GM21723 (cell line): ENCODE measurements around the gene KCTD6.

Source experiments
- ATAC-seq: cut with Tn5 transposase; IDR thresholded peaks from one replicate; pipeline ENCODE4 v1.9.1; 2021; ENCODE audit warnings: mild to moderate bottlenecking, moderate library complexity; ENCODE audit not compliant: unreplicated experiment

The KCTD6 gene

DNA sequence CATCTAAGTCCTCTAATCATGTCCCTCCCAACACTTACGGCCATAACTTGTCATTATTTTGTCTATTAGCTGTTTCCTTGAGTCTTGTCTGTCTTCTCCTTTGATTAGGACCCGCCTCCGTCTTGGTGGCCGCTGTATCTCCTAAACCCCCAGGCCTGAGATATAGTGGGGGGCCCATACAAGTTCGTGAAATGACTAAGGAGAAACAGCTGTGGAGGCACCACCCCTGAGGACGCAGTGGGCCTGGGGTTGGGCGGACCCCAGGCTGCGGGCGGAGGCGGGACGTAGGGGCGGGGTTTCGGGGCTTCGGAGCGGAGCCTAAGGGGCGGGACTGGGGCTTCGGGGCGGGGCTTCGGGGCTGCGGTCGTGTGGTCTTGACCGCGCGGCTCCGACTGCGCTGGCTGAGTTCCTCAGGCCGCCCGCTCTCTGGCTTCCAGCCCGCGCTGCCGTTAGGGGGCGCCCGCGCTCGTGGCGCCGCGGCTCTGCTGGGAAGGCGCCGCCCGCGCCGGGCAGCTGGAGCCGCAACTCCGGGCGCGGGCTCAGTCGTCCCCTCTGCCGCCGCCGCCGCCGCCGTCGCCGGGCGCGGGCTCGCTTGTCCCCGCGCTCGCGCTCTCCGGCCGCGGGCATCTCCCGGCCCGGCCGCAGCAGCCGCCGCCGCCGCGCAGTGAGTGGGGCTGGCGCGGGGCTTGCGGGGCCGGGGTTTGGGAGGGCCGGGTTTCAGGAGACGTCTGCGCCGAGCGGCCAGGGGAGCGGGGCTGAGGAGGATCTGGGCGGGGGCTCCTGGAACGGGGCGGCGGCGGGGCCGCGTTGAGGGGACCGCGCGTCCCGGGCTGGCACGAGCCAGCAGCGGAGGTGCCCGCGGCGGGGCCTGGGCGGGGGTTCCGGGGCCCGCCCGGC is at the start of gene KCTD6:
TSS of gene KCTD6 (plus strand) at position 591 of the 897 bp plus-strand sequence. CDS start 6,660 bp downstream, outside the sequence.
- peak; percentile 94 for ATAC-seq

- no peak for ATAC-seq
Observed at GRCh38 chr3:58452176-58452575, 39.7 kb upstream of the KCTD6 start.

DNA sequence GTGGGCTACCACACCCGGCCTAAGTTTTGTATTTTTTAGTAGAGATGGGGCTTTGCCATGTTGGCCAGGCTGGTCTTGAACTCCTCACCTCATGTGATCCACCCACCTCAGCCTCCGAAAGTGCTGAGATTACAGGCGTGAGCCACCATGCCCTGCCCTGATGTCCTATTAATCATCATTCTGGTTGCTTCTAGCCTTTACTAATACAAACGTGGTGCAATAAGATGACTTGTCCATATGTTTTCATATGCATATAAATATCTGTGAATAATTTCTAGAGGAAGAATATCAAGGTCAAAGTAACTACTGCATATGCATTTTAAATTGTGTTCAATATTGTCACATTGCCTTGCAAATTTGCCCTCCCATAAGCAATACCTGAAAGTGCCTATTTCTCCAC is 32.7 kb upstream of the KCTD6 start:
- no peak for ATAC-seq

DNA sequence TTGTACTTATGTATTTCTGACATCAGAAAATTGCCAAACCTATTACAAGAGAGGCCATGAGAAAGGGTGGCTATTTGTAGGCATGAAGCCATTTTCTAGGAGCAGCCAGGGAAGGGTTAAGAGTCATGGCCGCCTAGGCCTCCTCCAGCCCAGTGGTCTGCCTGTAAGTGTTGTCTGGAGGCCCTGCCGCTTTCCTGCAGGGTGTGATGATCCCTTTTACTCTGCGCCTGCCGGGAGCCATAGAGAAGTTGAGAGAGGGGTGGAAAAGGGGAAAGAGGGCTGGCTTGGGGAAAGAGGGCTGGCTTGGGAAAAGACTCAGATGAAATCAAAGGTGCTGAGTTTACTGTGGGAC is 29.1 kb upstream of the KCTD6 start:
- ATAC-seq, result no peak

GRCh38 chr3:58463181-58463941 is 28.5 kb upstream of the KCTD6 start:
- ATAC-seq, result peak; percentile 85

DNA sequence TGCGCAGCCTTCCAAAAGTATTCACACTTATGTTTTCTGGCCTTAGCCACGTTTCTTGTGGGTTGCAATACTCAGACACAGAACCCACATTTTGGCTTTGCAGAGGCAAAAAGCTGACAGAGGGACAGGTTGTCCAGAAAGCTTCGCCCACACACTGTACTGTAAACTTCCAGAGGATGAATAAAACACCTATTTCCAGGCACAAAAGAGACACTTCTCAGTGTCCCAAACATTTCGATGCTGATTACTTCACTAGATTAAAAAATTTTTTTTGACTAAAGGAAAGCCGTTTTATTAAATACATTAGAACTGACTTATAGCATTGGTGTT is 28.0 kb upstream of the KCTD6 start:
- no peak for ATAC-seq

GRCh38 chr3:58464866-58465265 is 27.0 kb upstream of the KCTD6 start:
- no peak for ATAC-seq

GRCh38 chr3:58466899-58467563 is 24.9 kb upstream of the KCTD6 start:
- no peak for ATAC-seq

- ATAC-seq, result no peak
Observed at GRCh38 chr3:58469096-58469495, 22.8 kb upstream of the KCTD6 start.

DNA sequence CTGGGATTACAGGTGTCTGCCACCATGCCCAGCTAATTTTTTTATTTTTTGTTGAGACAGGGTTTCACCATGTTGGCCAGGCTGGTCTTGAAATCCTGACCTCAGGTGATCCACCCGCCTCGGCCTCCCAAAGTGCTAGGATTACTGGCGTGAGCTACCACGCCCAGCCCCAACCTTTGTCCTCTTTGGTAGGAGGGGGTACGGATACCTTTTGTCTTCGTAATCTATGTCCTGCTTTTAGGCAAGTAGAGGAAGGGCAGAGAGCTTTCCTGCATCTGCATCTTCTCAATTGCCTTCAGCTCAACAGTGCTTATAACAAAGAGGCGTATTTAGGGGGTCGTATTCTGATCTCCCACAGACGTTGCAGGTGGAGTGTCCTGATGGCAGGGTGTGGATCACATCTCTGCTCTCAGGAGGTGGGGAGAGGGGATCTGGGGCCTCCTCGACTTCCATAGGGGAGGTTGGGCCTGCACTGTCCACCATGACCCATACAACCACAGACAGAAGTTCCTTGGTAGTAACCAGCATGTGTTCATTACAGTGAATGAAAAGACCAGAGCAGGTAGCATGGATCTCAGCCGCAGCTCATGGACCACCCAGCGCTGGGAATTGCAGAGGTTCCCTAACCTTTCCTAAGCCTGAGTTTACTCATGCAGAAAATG is 21.4 kb upstream of the KCTD6 start:
- no peak for ATAC-seq

GRCh38 chr3:58471025-58471887 is 20.6 kb upstream of the KCTD6 start:
- no peak for ATAC-seq

DNA sequence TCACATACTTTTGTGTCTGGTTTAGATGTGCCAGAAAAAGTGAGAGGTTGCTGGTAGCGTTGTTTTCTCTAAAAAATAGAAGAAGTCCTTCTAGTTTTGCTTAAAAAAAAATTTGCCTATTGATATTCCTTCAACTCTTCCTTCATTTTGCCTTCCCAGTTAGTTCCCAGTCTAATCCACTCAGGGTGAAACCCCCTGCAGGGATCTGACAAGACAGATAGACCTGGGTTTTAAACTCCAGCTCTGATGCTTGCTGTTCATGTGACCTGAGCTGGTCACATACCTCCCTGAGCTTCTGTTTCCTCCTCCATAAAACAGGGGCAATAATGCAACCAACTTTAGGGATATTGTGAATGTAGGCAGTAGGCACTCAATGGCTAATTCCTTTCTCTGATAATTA is 18.6 kb upstream of the KCTD6 start:
- ATAC-seq, result no peak

DNA sequence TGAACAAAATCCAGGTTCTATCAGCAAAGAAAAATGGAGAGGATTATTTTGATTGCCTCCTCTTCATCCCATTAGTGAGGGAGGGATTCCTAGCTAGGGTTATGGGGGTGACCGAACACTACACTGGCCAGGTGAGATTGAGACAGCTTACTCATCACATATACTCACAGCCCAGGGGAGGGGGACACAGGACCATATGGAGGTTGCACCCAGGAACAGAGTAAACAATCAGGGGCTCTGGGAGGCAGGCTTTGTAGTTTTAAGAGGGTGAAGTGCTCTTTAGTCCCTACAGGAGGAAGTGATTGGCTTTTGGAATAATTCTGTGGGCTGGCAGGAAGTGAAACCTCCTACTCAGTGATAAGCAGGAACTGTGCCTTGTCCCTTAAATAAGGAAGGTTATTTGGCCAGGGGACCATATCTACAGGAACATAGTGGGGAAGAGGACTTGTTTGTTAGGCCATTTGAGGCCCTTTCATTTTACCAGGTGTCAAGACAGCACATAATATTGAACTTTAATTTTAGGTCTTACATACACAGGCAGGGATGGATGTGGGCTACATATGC is 17.5 kb upstream of the KCTD6 start:
- ATAC-seq, result no peak

DNA sequence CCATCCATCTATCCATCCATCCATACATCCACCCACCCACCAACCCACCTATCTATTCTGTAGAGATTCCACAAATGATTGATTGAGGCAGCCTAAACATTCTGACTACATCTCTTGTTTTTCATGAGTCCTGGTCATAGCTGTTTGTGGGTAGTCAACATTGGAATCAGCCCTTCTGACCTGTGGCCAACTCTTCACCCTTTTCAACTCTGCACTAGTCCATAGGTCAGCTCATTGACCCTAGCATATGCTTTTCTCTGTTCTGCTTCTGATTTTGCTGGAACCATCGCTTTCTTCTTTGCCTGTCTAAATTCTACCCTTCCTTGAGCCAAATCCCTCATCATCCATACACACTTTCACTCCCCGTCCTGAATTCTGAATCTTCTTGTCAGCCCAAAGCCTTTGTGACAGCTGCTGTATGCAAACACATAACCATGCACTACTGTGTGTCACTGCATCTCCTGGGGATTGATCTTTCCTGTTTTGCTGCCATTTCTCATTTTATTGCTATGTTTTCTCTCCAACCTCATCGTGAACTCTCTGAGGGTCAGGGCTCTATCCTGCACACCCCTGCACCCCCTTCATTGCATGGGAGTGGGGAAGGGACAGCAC is 16.8 kb upstream of the KCTD6 start:
- ATAC-seq, result no peak

- no peak for ATAC-seq
Observed at GRCh38 chr3:58478781-58479180, 13.1 kb upstream of the KCTD6 start.

GRCh38 chr3:58480309-58480708 is 11.6 kb upstream of the KCTD6 start:
- ATAC-seq, result no peak

GRCh38 chr3:58482917-58483636 is 8.8 kb upstream of the KCTD6 start:
- no peak for ATAC-seq

- ATAC-seq, result no peak
Observed at GRCh38 chr3:58484045-58484721, 7.7 kb upstream of the KCTD6 start.
